Neutrophil (primary cell): ENCODE data around the gene EGFLAM.

Experiments
- H3K27ac ChIP-seq: fragments of 200-600 bp; sonication (generic); 2 replicates; pipeline ENCODE4 v1.5.1; 2016; ENCODE audit warnings: mild to moderate bottlenecking, moderate library complexity
- H3K27me3 ChIP-seq: fragments of 200-600 bp; sonication (generic); 2 replicates; pipeline ENCODE4 v1.6.0; 2016; ENCODE audit warnings: mild to moderate bottlenecking
- H3K36me3 ChIP-seq: fragments of 200-600 bp; sonication (generic); 2 replicates; pipeline ENCODE4 v1.5.1; 2017
- H3K4me1 ChIP-seq, 2 experiments: fragments of 200-600 bp in 1 of 2; sonication (generic) in 1 of 2; 1 replicate in 1 of 2; 2 replicates in 1 of 2; pipeline versions ENCODE4 v1.5.1 to v1.6.1; 2013 to 2016; ENCODE audit warnings: low read depth in 1 of 2, low read length in 1 of 2, mild to moderate bottlenecking in 1 of 2, moderate library complexity in 1 of 2; ENCODE audit not compliant: control insufficient read depth in 1 of 2, insufficient read depth in 1 of 2
- H3K4me3 ChIP-seq, 2 experiments: fragments of 200-600 bp in 1 of 2; sonication (generic) in 1 of 2; 1 replicate in 1 of 2; 2 replicates in 1 of 2; pipeline ENCODE4 v1.5.1; 2013 to 2016; ENCODE audit warnings: low read depth in 1 of 2, low read length in 1 of 2, mild to moderate bottlenecking in 1 of 2, moderate library complexity in 1 of 2
- H3K9me3 ChIP-seq: fragments of 200-600 bp; sonication (generic); 2 replicates; pipeline ENCODE4 v1.5.1; 2016
- TF ChIP-seq, protein P1 (sequence below): fragments of 200-600 bp; sonication (generic); IDR thresholded peaks from 2 replicates; pipeline ENCODE4 v1.5.1; 2016; ENCODE audit warnings: antibody characterized with exemption

Gene EGFLAM

DNA sequence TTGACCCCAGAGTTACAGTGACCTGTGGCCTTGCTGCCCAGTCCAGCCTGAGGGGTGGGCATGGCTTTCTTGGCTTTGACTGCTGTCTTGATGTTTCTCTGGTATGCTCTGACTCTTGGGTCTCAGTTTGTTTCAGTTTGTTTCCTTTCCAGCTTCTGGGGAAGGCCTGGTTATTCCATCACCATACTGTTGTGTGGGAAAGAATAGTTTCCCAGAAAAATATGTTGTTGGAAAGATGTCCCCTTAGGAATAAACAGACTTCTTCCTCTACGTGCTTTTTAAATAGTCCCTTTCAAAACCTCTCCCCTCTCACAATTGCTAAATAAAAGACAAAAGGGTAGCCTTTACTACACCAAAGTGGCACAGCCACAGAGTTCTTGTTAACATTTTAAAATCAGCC lies 49.5 kb downstream of the EGFLAM start:
- H3K9me3 ChIP-seq, result no peaks in the 10 kb centered on the region
- no peaks in the 10 kb centered on the region for H3K27me3 ChIP-seq
- TF ChIP-seq, protein P1, sequence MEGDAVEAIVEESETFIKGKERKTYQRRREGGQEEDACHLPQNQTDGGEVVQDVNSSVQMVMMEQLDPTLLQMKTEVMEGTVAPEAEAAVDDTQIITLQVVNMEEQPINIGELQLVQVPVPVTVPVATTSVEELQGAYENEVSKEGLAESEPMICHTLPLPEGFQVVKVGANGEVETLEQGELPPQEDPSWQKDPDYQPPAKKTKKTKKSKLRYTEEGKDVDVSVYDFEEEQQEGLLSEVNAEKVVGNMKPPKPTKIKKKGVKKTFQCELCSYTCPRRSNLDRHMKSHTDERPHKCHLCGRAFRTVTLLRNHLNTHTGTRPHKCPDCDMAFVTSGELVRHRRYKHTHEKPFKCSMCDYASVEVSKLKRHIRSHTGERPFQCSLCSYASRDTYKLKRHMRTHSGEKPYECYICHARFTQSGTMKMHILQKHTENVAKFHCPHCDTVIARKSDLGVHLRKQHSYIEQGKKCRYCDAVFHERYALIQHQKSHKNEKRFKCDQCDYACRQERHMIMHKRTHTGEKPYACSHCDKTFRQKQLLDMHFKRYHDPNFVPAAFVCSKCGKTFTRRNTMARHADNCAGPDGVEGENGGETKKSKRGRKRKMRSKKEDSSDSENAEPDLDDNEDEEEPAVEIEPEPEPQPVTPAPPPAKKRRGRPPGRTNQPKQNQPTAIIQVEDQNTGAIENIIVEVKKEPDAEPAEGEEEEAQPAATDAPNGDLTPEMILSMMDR, result no peak
- no peak overlapping the region for H3K4me3 ChIP-seq
- H3K36me3 ChIP-seq, result no peaks in the 10 kb centered on the region
- no peaks in the 10 kb centered on the region for H3K4me1 ChIP-seq
- no peak overlapping the region for H3K27ac ChIP-seq

DNA sequence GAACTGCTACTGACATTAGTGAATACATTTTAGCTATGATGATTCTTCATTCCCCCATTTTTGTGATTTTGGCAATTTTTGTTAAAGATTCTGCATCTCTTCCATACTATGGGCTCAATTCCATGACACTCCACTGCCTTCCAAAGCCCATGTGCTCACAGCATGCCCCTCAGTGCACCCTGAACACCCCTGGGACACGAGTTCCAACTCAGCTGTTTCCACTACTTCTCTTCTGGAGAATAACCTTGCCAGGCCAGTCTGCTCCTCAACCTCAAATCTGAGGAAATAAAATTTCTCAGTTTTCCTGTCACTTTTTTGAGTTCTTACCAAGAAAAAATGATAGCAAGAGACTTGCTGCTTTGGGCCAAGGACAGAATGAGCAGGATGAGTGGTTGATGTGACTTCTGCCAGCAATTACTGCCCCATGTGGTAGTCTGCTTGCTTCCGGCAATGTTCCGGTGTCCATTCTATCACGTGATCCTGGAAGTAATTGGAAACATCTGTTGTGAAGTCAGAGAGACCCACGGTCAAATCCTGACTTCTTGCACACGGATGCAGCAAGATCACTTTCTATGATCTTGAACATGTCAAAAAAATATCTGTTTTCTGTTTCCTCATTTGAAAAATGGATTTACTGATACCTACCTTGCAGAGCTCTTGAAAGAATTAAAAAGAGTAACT lies 58.3 kb downstream of the EGFLAM start:
- H3K4me1 ChIP-seq, result no peaks in the 10 kb centered on the region
- no peaks in the 10 kb centered on the region for H3K36me3 ChIP-seq
- no peaks in the 10 kb centered on the region for H3K27me3 ChIP-seq
- no peak overlapping the region for H3K4me3 ChIP-seq
- TF ChIP-seq, protein P1, result no peak
- no peak overlapping the region for H3K27ac ChIP-seq
- no peaks in the 10 kb centered on the region for H3K9me3 ChIP-seq

DNA sequence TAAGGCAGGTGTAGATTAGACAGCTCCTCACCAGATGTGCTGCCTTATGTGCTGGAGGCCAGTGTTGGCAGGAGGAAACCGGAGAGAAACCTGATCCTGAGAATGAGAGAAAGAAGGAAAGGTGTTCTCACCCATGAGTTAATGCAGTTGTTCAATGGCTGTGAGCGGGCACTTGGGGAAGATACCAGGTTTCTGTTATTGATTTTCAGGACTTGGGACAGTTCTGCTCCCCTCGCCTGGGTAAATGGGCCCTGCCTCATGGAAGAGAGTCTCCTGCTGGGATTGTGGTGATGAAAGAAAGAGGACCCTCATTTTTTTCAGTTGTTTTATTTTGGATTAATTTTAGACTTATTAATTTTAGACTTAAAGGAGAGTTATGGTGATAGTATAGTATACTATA lies 59.5 kb downstream of the EGFLAM start:
- H3K36me3 ChIP-seq, result no peaks in the 10 kb centered on the region
- H3K27ac ChIP-seq, result no peak overlapping the region
- no peak overlapping the region for H3K4me3 ChIP-seq
- no peaks in the 10 kb centered on the region for H3K27me3 ChIP-seq
- H3K9me3 ChIP-seq, result no peaks in the 10 kb centered on the region
- TF ChIP-seq, protein P1, result no peak
- H3K4me1 ChIP-seq, result no peaks in the 10 kb centered on the region

DNA sequence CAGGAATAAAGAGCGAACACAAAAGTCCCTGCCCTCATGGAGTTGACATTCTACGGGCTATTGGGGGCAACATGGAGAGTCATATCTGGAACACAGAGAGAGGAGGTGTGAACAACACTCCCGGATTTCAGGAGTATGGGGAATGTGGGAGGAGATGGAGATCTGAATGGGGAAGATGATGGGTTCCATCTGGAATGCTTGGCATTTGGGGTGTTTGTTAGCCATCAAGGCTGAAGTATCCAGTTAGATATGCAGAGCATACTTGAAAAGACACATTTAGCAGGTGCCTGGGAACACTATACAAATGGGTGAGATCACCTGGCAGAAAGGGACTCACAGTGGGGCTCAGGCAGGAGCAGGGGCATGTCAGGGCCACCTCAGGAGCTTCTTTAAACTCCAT lies 61.1 kb downstream of the EGFLAM start:
- Histone ChIP-seq H3K27ac (no peak overlapping the region), H3K4me1 (no peaks in the 10 kb centered on the region), H3K4me3 (no peak overlapping the region), H3K9me3 (no peaks in the 10 kb centered on the region), H3K27me3 (no peaks in the 10 kb centered on the region), H3K36me3 (no peaks in the 10 kb centered on the region)
- TF ChIP-seq, protein P1, result no peak

DNA sequence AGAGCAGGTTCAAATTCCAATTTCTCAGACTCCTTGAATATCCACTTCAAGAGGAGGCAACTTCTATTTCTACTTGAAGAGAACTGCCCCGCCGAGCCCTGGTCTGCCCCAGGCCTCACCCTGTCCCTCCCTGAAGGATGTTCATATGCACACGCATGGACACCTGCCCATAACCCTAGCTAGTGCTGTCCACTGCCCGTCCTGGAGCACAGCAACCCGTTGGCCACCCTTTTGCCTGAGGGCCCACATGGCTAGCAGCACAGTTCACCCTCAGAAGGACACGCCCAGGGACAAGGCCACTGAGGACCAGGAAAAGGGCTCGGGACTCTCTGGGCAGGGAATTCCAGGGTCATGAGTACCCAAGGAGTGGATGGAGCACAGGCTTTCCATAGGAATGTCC lies 63.6 kb downstream of the EGFLAM start:
- Histone ChIP-seq H3K36me3 (no peaks in the 10 kb centered on the region), H3K27ac (no peak overlapping the region), H3K4me3 (no peak overlapping the region), H3K27me3 (no peaks in the 10 kb centered on the region), H3K4me1 (no peaks in the 10 kb centered on the region), H3K9me3 (no peaks in the 10 kb centered on the region)
- TF ChIP-seq, protein P1, result no peak
